Measurements from ENCODE around the gene SNIP1. TPM values are rescaled to one million over a fixed set of nuclear protein-coding genes. Genes with fewer than 3 reads are reported as not detected.
"Not testable (repeated sequence)": the region's sequence is repeated elsewhere in the genome, so short reads cannot be mapped to it uniquely, and the experiment has no call there.

SNIP1 gene
- total RNA-seq, 1 donor from 2014 or later: 25.0 TPM

GRCh38 chr1:37558411-37558810, 4.3 kb upstream of the SNIP1 start:
- DNase-seq: no peak

- DNase-seq: no peak
Observed at GRCh38 chr1:37557402-37557801, 3.3 kb upstream of the SNIP1 start.

- peak; percentile 81 for DNase-seq
Observed at GRCh38 chr1:37556712-37557196, 2.7 kb upstream of the SNIP1 start, which contains the start of gene DNALI1. DNALI1 (plus strand) TSS chr1:37556940; CDS start chr1:37556995, 55 bp downstream.

GRCh38 chr1:37553598-37553926, 531 bp downstream of the SNIP1 start:
- no peak for DNase-seq

- no peak for DNase-seq
Observed at GRCh38 chr1:37549341-37549740, 4.8 kb downstream of the SNIP1 start.

GRCh38 chr1:37545019-37545418, 9.1 kb downstream of the SNIP1 start:
- no peak for DNase-seq

- no peak for DNase-seq
Observed at GRCh38 chr1:37544530-37544929, 9.6 kb downstream of the SNIP1 start.

GRCh38 chr1:37540036-37540785, 13.9 kb downstream of the SNIP1 start:
- no peak for DNase-seq

GRCh38 chr1:37539154-37539553, 14.9 kb downstream of the SNIP1 start:
- not testable (repeated sequence) for DNase-seq

- DNase-seq: no peak
Observed at GRCh38 chr1:37537378-37537777, 16.7 kb downstream of the SNIP1 start.

GRCh38 chr1:37533317-37534093, 20.6 kb downstream of the SNIP1 start:
- DNase-seq: no peak

- not testable (repeated sequence) for DNase-seq
Observed at GRCh38 chr1:37532418-37533156, 21.5 kb downstream of the SNIP1 start.

GRCh38 chr1:37529888-37530287, 24.2 kb downstream of the SNIP1 start:
- not testable (repeated sequence) for DNase-seq

GRCh38 chr1:37519613-37520012, 34.5 kb downstream of the SNIP1 start:
- no peak for DNase-seq

- DNase-seq: not testable (repeated sequence)
Observed at GRCh38 chr1:37518929-37519328, 35.2 kb downstream of the SNIP1 start.

- not testable (repeated sequence) for DNase-seq
Observed at GRCh38 chr1:37518241-37518640, 35.9 kb downstream of the SNIP1 start.

- DNase-seq: no peak
Observed at GRCh38 chr1:37517569-37517968, 36.5 kb downstream of the SNIP1 start.

GRCh38 chr1:37515185-37516034, 38.7 kb downstream of the SNIP1 start:
- DNase-seq: no peak

- peak; percentile 75 for DNase-seq
Observed at GRCh38 chr1:37514350-37515184, 39.5 kb downstream of the SNIP1 start, which contains the start of gene MEAF6. MEAF6 (minus strand) TSS chr1:37514766; CDS start chr1:37514746, 20 bp downstream.

- DNase-seq: no peak
Observed at GRCh38 chr1:37513795-37514349, 40.2 kb downstream of the SNIP1 start.
